Natural killer cell (primary cell): Measurements from ENCODE around the gene CEP152. TPM values are rescaled to one million over a fixed set of nuclear protein-coding genes. Genes with fewer than 3 reads are reported as not detected.

Experiments used
- ATAC-seq, 3 donors: fragments of 150-1000 bp in 2 of 3; fragments of 200-7000 bp in 1 of 3; cut with Tn5 transposase; 1 replicate in 1 of 3; 2 replicates in 2 of 3; pipeline ENCODE4 v1.10.0; 2021; ENCODE audit warnings: mild to moderate bottlenecking in 2 of 3, moderate library complexity in 2 of 3
- DNase-seq, 2 donors: peaks; one replicate each; pipeline versions ENCODE4 v3.0.0 to v3.0.0-alpha.2; 2013 to 2021; ENCODE audit warnings: mixed read lengths in 1 of 2
- H3K27ac ChIP-seq: one replicate; pipeline ENCODE4 v1.5.1; 2013; ENCODE audit warnings: mild to moderate bottlenecking, low read length
- H3K27me3 ChIP-seq: one replicate; pipeline ENCODE4 v1.6.1; 2013; ENCODE audit warnings: low read length; ENCODE audit not compliant: control insufficient read depth, insufficient read depth
- H3K36me3 ChIP-seq: one replicate; pipeline ENCODE4 v1.6.1; 2013; ENCODE audit warnings: low read length; ENCODE audit not compliant: control insufficient read depth, insufficient read depth
- H3K4me1 ChIP-seq: one replicate; pipeline ENCODE4 v1.6.1; 2013; ENCODE audit warnings: low read length; ENCODE audit not compliant: control insufficient read depth, insufficient read depth
- H3K4me3 ChIP-seq: one replicate; pipeline ENCODE4 v1.5.1; 2013; ENCODE audit warnings: low read length
- H3K9me3 ChIP-seq: one replicate; pipeline ENCODE4 v1.6.1; 2013; ENCODE audit warnings: low read length; ENCODE audit not compliant: control insufficient read depth, insufficient read depth
- H3K27ac Mint-ChIP-seq, 2 donors: one replicate each; pipeline ENCODE4 v1.8.0; 2022; ENCODE audit warnings: mild to moderate bottlenecking in 2 of 2, mixed read lengths in 2 of 2, moderate library complexity in 1 of 2
- H3K27me3 Mint-ChIP-seq, 2 donors: one replicate each; pipeline ENCODE4 v1.8.0; 2022; ENCODE audit warnings: low read depth in 2 of 2, mixed read lengths in 2 of 2
- H3K36me3 Mint-ChIP-seq: one replicate; pipeline ENCODE4 v1.8.0; 2022; ENCODE audit warnings: mixed read lengths
- H3K4me1 Mint-ChIP-seq, 2 donors: one replicate each; pipeline ENCODE4 v1.8.0; 2022; ENCODE audit warnings: mixed read lengths in 2 of 2
- H3K4me3 Mint-ChIP-seq: one replicate; pipeline ENCODE4 v1.8.0; 2022; ENCODE audit warnings: mild to moderate bottlenecking, moderate library complexity, mixed read lengths
- H3K9me3 Mint-ChIP-seq, 2 donors: one replicate each; pipeline ENCODE4 v1.8.0; 2022; ENCODE audit warnings: mixed read lengths in 2 of 2
- WGBS: methylation state at CpG from one replicate; pipeline ENCODE4 v1.1.7; 2013; ENCODE audit warnings: missing lambda C conversion rate; ENCODE audit not compliant: insufficient coverage; 5-methylcytosine and 5-hydroxymethylcytosine counted together
- intact Hi-C: fragments of 100-400 bp; cut with micrococcal nuclease; formaldehyde crosslinking; loops from one replicate; pipeline ENCODE4 v1.14.2; 2022
- total RNA-seq, 4 donors: library from RNA; stranded (reverse); fragments of 120-200 nt in 1 of 4; gene quantifications; one replicate each; pipeline versions ENCODE4 v1.2.3 to v1.2.4, GENCODE V29; 2013 to 2022
- TF ChIP-seq, protein P1 (sequence below): fragments of 200-600 bp; IDR thresholded peaks from one replicate; pipeline ENCODE4 v1.8.0; 2022; ENCODE audit warnings: antibody characterized with exemption

CEP152 gene
- total RNA-seq, 3 donors from 2014 or later (not counting 1 experiment from before 2014, with no cell fraction given), result 7.2 to 11.4 (median 9.2) TPM

DNA sequence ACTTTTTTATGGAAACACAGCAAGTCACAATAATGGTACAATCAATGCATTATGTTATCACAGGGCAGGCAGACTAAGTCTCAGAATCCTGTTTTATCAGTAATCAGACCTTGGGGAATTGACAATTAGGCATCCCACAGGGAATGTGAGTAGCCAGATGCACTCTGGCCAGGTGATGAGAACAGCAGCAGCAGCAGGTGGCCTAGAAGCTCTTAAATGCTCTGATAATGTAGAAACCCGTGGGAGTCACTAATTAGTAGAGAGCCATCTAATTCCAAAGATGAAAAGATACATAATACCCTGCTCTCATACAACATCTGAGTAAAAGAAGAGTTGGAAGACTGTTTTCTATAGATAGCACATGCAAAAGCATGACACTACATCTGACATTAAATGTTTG lies 12.6 kb downstream of the CEP152 start:
- DNase-seq, result no peak
- intact Hi-C loops, result no loop called here
- TF ChIP-seq, protein P1, sequence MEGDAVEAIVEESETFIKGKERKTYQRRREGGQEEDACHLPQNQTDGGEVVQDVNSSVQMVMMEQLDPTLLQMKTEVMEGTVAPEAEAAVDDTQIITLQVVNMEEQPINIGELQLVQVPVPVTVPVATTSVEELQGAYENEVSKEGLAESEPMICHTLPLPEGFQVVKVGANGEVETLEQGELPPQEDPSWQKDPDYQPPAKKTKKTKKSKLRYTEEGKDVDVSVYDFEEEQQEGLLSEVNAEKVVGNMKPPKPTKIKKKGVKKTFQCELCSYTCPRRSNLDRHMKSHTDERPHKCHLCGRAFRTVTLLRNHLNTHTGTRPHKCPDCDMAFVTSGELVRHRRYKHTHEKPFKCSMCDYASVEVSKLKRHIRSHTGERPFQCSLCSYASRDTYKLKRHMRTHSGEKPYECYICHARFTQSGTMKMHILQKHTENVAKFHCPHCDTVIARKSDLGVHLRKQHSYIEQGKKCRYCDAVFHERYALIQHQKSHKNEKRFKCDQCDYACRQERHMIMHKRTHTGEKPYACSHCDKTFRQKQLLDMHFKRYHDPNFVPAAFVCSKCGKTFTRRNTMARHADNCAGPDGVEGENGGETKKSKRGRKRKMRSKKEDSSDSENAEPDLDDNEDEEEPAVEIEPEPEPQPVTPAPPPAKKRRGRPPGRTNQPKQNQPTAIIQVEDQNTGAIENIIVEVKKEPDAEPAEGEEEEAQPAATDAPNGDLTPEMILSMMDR, result no peak
- Mint-ChIP-seq H3K9me3 (no peaks in the 10 kb centered on the region), H3K27me3 (no peaks in the 10 kb centered on the region), H3K36me3 (no peaks in the 10 kb centered on the region), H3K4me1 (peaks cover 29 to 32% of the 10 kb centered on the region in 2 donors), H3K27ac (peak overlapping the region in 1 of 2 donors; percentile 46), H3K4me3 (no peak overlapping the region)
- H3K36me3 ChIP-seq, result no peaks in the 10 kb centered on the region
- no peak overlapping the region for H3K4me3 ChIP-seq
- no peaks in the 10 kb centered on the region for H3K27me3 ChIP-seq
- ATAC-seq, result no peak
- no peaks in the 10 kb centered on the region for H3K9me3 ChIP-seq
- no peaks in the 10 kb centered on the region for H3K4me1 ChIP-seq
- no peak overlapping the region for H3K27ac ChIP-seq
- 100% methylated on average over 1 of the region's 1 CpG for WGBS

DNA sequence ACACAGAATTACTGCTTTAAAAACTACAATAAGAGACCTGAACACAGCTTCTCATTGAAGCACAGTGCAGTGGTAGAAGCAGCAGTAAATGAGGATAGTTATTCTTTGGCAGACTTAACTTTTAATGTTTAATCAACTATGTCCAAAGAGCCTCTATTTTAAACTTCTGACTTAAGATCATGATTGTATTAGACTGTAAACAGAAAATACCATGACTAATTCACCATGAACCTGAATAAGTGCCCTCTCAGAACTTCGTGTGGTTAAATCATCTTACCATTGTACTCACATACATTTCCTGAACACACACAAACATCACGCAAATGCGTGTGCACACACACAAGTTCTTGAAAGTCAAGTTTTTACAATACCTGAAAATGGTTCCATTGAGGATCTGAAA lies 13.9 kb downstream of the CEP152 start:
- H3K9me3 Mint-ChIP-seq, result no peaks in the 10 kb centered on the region
- whole genome bisulfite sequencing, result 36% methylated on average over 3 of the region's 3 CpGs
- peaks cover 29 to 32% of the 10 kb centered on the region in 2 donors for H3K4me1 Mint-ChIP-seq
- H3K4me3 Mint-ChIP-seq, result peak overlapping the region; percentile 43
- H3K36me3 ChIP-seq, result peaks cover 2% of the 10 kb centered on the region
- no peaks in the 10 kb centered on the region for H3K4me1 ChIP-seq
- TF ChIP-seq, protein P1, result no peak
- DNase-seq (peak in 1 of 2 donors; percentile 11), ATAC-seq (peak in 2 of 3 donors; percentile 58 to 59)
- no peaks in the 10 kb centered on the region for H3K27me3 ChIP-seq
- H3K4me3 ChIP-seq, result no peak overlapping the region
- peak overlapping the region; percentile 74 to 82 for H3K27ac Mint-ChIP-seq
- H3K27me3 Mint-ChIP-seq, result no peaks in the 10 kb centered on the region
- H3K9me3 ChIP-seq, result no peaks in the 10 kb centered on the region
- intact Hi-C loops, result no loop called here
- no peaks in the 10 kb centered on the region for H3K36me3 Mint-ChIP-seq
- no peak overlapping the region for H3K27ac ChIP-seq

DNA sequence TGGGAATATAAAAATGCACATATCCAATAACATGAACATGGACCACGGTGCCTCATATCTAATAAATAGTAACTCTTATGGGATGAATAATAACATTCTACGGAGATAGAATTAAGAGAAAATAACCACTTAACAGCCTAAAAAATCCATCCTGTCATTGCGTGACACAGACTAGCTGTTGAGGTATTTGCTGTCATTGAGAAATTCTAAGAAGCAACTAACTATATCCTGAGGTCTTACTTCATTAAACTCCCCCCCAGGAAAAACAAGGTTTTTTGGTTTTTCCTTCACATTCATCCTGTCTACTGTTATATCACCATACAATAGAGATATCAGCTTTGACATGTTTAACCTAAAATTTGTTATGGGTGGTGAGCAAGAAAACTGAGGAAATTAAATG lies 14.3 kb downstream of the CEP152 start:
- TF ChIP-seq, protein P1, result no peak
- Histone ChIP-seq H3K4me1 (no peaks in the 10 kb centered on the region), H3K27me3 (no peaks in the 10 kb centered on the region), H3K4me3 (no peak overlapping the region), H3K36me3 (peaks cover 2% of the 10 kb centered on the region), H3K9me3 (no peaks in the 10 kb centered on the region), H3K27ac (no peak overlapping the region)
- intact Hi-C loops, result no loop called here
- Mint-ChIP-seq H3K4me1 (peaks cover 29 to 32% of the 10 kb centered on the region in 2 donors), H3K9me3 (no peaks in the 10 kb centered on the region), H3K4me3 (peak overlapping the region; percentile 15), H3K27ac (peak overlapping the region; percentile 74 to 82), H3K27me3 (no peaks in the 10 kb centered on the region), H3K36me3 (no peaks in the 10 kb centered on the region)
- no peak for DNase-seq
- WGBS, result no CpG with 5 or more reads among the region's 3 CpGs
- no peak for ATAC-seq

DNA sequence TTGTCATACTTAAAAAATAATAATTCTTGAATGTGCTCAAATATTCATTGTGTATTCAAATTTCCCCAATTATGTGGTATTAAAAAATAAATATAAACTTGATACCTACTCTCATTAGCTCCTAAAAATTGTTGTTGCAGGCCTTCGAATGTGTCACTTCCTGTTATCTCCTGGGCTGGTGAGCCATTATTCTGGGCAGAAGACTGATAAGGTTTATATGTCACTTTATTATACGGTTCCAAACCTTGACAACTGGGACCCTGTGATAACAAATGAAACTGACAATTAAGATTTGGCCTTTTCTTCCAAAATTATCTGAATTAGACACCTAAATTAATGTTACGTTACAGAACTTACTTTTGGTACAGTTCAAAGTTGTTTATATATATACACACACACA lies 15.0 kb downstream of the CEP152 start:
- TF ChIP-seq, protein P1, result no peak
- H3K4me1 ChIP-seq, result no peaks in the 10 kb centered on the region
- no peaks in the 10 kb centered on the region for H3K36me3 Mint-ChIP-seq
- H3K4me3 ChIP-seq, result no peak overlapping the region
- no peaks in the 10 kb centered on the region for H3K9me3 ChIP-seq
- ATAC-seq, result peak in 2 of 3 donors; percentile 43 to 44
- H3K27ac Mint-ChIP-seq, result peak overlapping the region in 1 of 2 donors; percentile 82
- peaks cover 29 to 32% of the 10 kb centered on the region in 2 donors for H3K4me1 Mint-ChIP-seq
- intact Hi-C loops, result no loop called here
- DNase-seq, result no peak
- H3K27me3 Mint-ChIP-seq, result no peaks in the 10 kb centered on the region
- H3K27ac ChIP-seq, result no peak overlapping the region
- H3K36me3 ChIP-seq, result peaks cover 2% of the 10 kb centered on the region
- no peaks in the 10 kb centered on the region for H3K27me3 ChIP-seq
- H3K9me3 Mint-ChIP-seq, result no peaks in the 10 kb centered on the region
- H3K4me3 Mint-ChIP-seq, result no peak overlapping the region
- WGBS, result 68% methylated on average over 1 of the region's 3 CpGs
